OCI-LY3 (cell line): ENCODE results near the gene OAS2.
"Not testable (repeated sequence)": the region's sequence is repeated elsewhere in the genome, so short reads cannot be mapped to it uniquely, and the experiment has no call there.

Source experiments
- H2AFZ ChIP-seq: fragments of 200-600, 300-600 bp; shearing (Covaris generic); 2 replicates; pipeline ENCODE4 v1.6.0; 2014; ENCODE audit warnings: antibody characterized with exemption, low read depth, low read length
- H3K27ac ChIP-seq: fragments of 200-600, 300-600 bp; sonication (generic); 2 replicates; pipeline ENCODE4 v1.5.1; 2014; ENCODE audit warnings: mild to moderate bottlenecking, low read length, moderate library complexity, mixed read lengths
- H3K27me3 ChIP-seq: fragments of 200-600, 300-600 bp; sonication (generic); 2 replicates; pipeline ENCODE4 v1.6.1; 2014; ENCODE audit warnings: low read depth, low read length, mixed read lengths
- H3K36me3 ChIP-seq: fragments of 200-600, 300-600 bp; sonication (generic); replicated peaks from 2 replicates; pipeline ENCODE3; 2014; ENCODE audit warnings: low read depth, low read length, mixed read lengths
- H3K4me1 ChIP-seq: fragments of 300-600, 200-600 bp; sonication (generic); 2 replicates; pipeline ENCODE4 v1.6.1; 2014; ENCODE audit warnings: low read length, mixed read lengths
- H3K4me2 ChIP-seq: fragments of 200-600, 300-600 bp; sonication (generic); 2 replicates; pipeline ENCODE4 v1.6.1; 2014; ENCODE audit warnings: low read length, mixed read lengths
- H3K4me3 ChIP-seq: fragments of 300-600, 200-600 bp; sonication (generic); 2 replicates; pipeline ENCODE4 v1.5.1; 2014; ENCODE audit warnings: antibody characterized with exemption, mild to moderate bottlenecking, low read length, moderate library complexity
- H3K79me2 ChIP-seq: fragments of 300-600, 200-600 bp; shearing (Covaris generic); 2 replicates; pipeline ENCODE4 v1.6.1; 2014; ENCODE audit warnings: mild to moderate bottlenecking, low read length, mixed read lengths
- H3K9ac ChIP-seq: fragments of 300-600, 200-600 bp; shearing (Covaris generic); 2 replicates; pipeline ENCODE4 v1.6.0; 2014; ENCODE audit warnings: mild to moderate bottlenecking, low read length, moderate library complexity
- H3K9me3 ChIP-seq: fragments of 200-600, 300-600 bp; shearing (Covaris generic); 2 replicates; pipeline ENCODE4 v1.6.1; 2014; ENCODE audit warnings: low read length, mixed read lengths; ENCODE audit not compliant: insufficient read depth
- H4K20me1 ChIP-seq: fragments of 200-600, 300-600 bp; sonication (generic); 2 replicates; pipeline ENCODE4 v1.6.1; 2016; ENCODE audit warnings: low read length, mixed read lengths; ENCODE audit not compliant: insufficient read depth
- CTCF ChIP-seq: fragments of 200-600, 300-600 bp; sonication (generic); IDR thresholded peaks from 2 replicates; pipeline ENCODE4 v1.5.1; 2014; ENCODE audit warnings: antibody characterized with exemption, low read length, low read depth
- EZH2phosphoT487 ChIP-seq: fragments of 200-600 bp; shearing (Covaris generic); IDR thresholded peaks from 2 replicates; pipeline ENCODE4 v1.6.1; 2018; ENCODE audit warnings: antibody characterized with exemption, mixed run types, low read depth

The OAS2 gene

GRCh38 chr12:112950701-112951100 is 27.6 kb upstream of the OAS2 start:
- Histone ChIP-seq H3K4me2 (no peak overlapping the region), H3K27ac (no peak overlapping the region), H3K27me3 (no peaks in the 10 kb centered on the region), H3K79me2 (no peaks in the 10 kb centered on the region), H3K36me3 (peaks cover 10% of the 10 kb centered on the region), H4K20me1 (no peaks in the 10 kb centered on the region), H3K4me1 (no peaks in the 10 kb centered on the region), H3K9ac (no peak overlapping the region), H3K4me3 (no peak overlapping the region), H3K9me3 (no peaks in the 10 kb centered on the region), H2AFZ (no peak overlapping the region)
- no peak for TF ChIP-seq CTCF
- TF ChIP-seq EZH2phosphoT487, result no peak

- H2AFZ ChIP-seq, H3K27me3 ChIP-seq, H3K9me3 ChIP-seq, H3K4me1 ChIP-seq, H3K27ac ChIP-seq, H4K20me1 ChIP-seq, H3K79me2 ChIP-seq, H3K4me3 ChIP-seq, H3K9ac ChIP-seq, H3K4me2 ChIP-seq: not testable (repeated sequence)
- H3K36me3 ChIP-seq, result peaks cover 10% of the 10 kb centered on the region
Observed at GRCh38 chr12:112957125-112957524, 21.2 kb upstream of the OAS2 start.

- no peaks in the 10 kb centered on the region for H3K4me1 ChIP-seq
- TF ChIP-seq CTCF (no peak), EZH2phosphoT487 (no peak)
- no peak overlapping the region for H2AFZ ChIP-seq
- H3K27ac ChIP-seq, result no peak overlapping the region
- no peaks in the 10 kb centered on the region for H3K79me2 ChIP-seq
- no peaks in the 10 kb centered on the region for H3K9me3 ChIP-seq
- H3K36me3 ChIP-seq, result peaks cover 11% of the 10 kb centered on the region
- no peaks in the 10 kb centered on the region for H4K20me1 ChIP-seq
- no peak overlapping the region for H3K4me2 ChIP-seq
- no peak overlapping the region for H3K9ac ChIP-seq
- H3K4me3 ChIP-seq, result no peak overlapping the region
- H3K27me3 ChIP-seq, result no peaks in the 10 kb centered on the region
Observed at GRCh38 chr12:112961074-112961473, 17.2 kb upstream of the OAS2 start.

- no peak overlapping the region for H3K4me2 ChIP-seq
- TF ChIP-seq EZH2phosphoT487, result no peak
- no peak for TF ChIP-seq CTCF
- H3K27me3 ChIP-seq, result no peaks in the 10 kb centered on the region
- no peak overlapping the region for H2AFZ ChIP-seq
- no peak overlapping the region for H3K9ac ChIP-seq
- H3K4me3 ChIP-seq, result no peak overlapping the region
- H3K27ac ChIP-seq, result no peak overlapping the region
- H3K9me3 ChIP-seq, result no peaks in the 10 kb centered on the region
- no peaks in the 10 kb centered on the region for H3K79me2 ChIP-seq
- no peaks in the 10 kb centered on the region for H3K4me1 ChIP-seq
- H3K36me3 ChIP-seq, result peaks cover 11% of the 10 kb centered on the region
- H4K20me1 ChIP-seq, result no peaks in the 10 kb centered on the region
Observed at GRCh38 chr12:112961536-112961935, 16.8 kb upstream of the OAS2 start.

- TF ChIP-seq EZH2phosphoT487 (no peak), CTCF (no peak)
- no peaks in the 10 kb centered on the region for H3K27me3 ChIP-seq
- H4K20me1 ChIP-seq, result no peaks in the 10 kb centered on the region
- H3K36me3 ChIP-seq, result peaks cover 11% of the 10 kb centered on the region
- H3K4me2 ChIP-seq, result no peak overlapping the region
- no peak overlapping the region for H2AFZ ChIP-seq
- no peaks in the 10 kb centered on the region for H3K4me1 ChIP-seq
- no peaks in the 10 kb centered on the region for H3K9me3 ChIP-seq
- H3K79me2 ChIP-seq, result no peaks in the 10 kb centered on the region
- no peak overlapping the region for H3K4me3 ChIP-seq
- no peak overlapping the region for H3K9ac ChIP-seq
- H3K27ac ChIP-seq, result no peak overlapping the region
Observed at GRCh38 chr12:112962561-112962960, 15.8 kb upstream of the OAS2 start.
